Upper lobe of left lung (tissue), 6 donors: ENCODE results near the gene SETBP1. TPM values are rescaled to one million over a fixed set of nuclear protein-coding genes. Genes with fewer than 3 reads are reported as not detected.
A peak's percentile ranks its signal among the peaks of the same experiment; 100 is the strongest.

ENCODE experiments used
- ATAC-seq, 2 donors: fragments of 200-7000 bp; cut with Tn5 transposase; one replicate each; pipeline ENCODE4 v1.9.1; 2022; ENCODE audit warnings: mild to moderate bottlenecking in 2 of 2, moderate library complexity in 2 of 2; ENCODE audit not compliant: low FRiP score in 2 of 2
- DNase-seq, 2 donors: peaks; one replicate each; pipeline ENCODE4 v3.0.0-alpha.2; 2019 to 2020
- H3K27ac ChIP-seq, 4 donors: fragments of 200-600 bp; sonication (generic); one replicate each; pipeline ENCODE4 v1.5.1; 2016 to 2019
- H3K27me3 ChIP-seq, 4 donors: fragments of 200-600 bp; sonication (generic); one replicate each; pipeline ENCODE4 v1.5.1; 2017 to 2019
- H3K36me3 ChIP-seq, 4 donors: fragments of 200-600 bp; sonication (generic); one replicate each; pipeline ENCODE4 v1.5.1; 2016 to 2019
- H3K4me1 ChIP-seq, 4 donors: fragments of 200-600 bp; sonication (generic); one replicate each; pipeline ENCODE4 v1.5.1; 2018 to 2019
- H3K4me3 ChIP-seq, 4 donors: fragments of 200-600 bp; sonication (generic); one replicate each; pipeline ENCODE4 v1.5.1; 2017 to 2019; ENCODE audit warnings: mild to moderate bottlenecking in 2 of 4, moderate library complexity in 1 of 4
- H3K9me3 ChIP-seq, 4 donors: fragments of 200-600 bp; sonication (generic); one replicate each; pipeline ENCODE4 v1.5.1; 2018 to 2019
- EP300 ChIP-seq, 4 donors: sonication (generic); formaldehyde crosslinking; IDR thresholded peaks; one replicate each; pipeline ENCODE4 v1.5.1; 2017; ENCODE audit warnings: antibody characterized with exemption in 4 of 4, control low read depth in 2 of 4
- POLR2A ChIP-seq, 4 donors: fragments of 450-650 bp; IDR thresholded peaks; one replicate each; pipeline ENCODE4 v1.5.1; 2016 to 2017; ENCODE audit warnings: antibody characterized with exemption in 4 of 4, mild to moderate bottlenecking in 2 of 4
- POLR2AphosphoS5 ChIP-seq, 2 donors: sonication (generic); formaldehyde crosslinking; IDR thresholded peaks; one replicate each; pipeline ENCODE4 v1.5.1; 2017; ENCODE audit warnings: antibody characterized with exemption in 2 of 2
- WGBS, 2 donors: methylation state at CpG; one replicate each; pipeline ENCODE4 v1.1.5; 2017 to 2018; 5-methylcytosine and 5-hydroxymethylcytosine counted together
- total RNA-seq, 6 donors: library from RNA; depleted of rRNA in 4 of 6; stranded (reverse); fragments of >200 nt in 4 of 6; gene quantifications; one replicate each; pipeline versions ENCODE4 v1.1.0 to v1.2.1, GENCODE V29; 2016 to 2021
- TF ChIP-seq, protein P1 (sequence below), 6 experiments: fragments of 450-650 bp in 4 of 6; fragments of 200-600 bp in 2 of 6; sonication (generic) in 2 of 6; IDR thresholded peaks; one replicate each; pipeline ENCODE4 v1.5.1; 2016 to 2019; ENCODE audit warnings: antibody characterized with exemption in 6 of 6
- donor health status: DM: no; HTN: no; CAD: no; lungs with moderate emphysema.
- donor health status: DM: no; HTN: yes; CAD: no; lungs with severe emphysema.

SETBP1 gene
- total RNA-seq, 6 donors from 2014 or later, result 11.7 to 38.8 (median 16.6) TPM

DNA sequence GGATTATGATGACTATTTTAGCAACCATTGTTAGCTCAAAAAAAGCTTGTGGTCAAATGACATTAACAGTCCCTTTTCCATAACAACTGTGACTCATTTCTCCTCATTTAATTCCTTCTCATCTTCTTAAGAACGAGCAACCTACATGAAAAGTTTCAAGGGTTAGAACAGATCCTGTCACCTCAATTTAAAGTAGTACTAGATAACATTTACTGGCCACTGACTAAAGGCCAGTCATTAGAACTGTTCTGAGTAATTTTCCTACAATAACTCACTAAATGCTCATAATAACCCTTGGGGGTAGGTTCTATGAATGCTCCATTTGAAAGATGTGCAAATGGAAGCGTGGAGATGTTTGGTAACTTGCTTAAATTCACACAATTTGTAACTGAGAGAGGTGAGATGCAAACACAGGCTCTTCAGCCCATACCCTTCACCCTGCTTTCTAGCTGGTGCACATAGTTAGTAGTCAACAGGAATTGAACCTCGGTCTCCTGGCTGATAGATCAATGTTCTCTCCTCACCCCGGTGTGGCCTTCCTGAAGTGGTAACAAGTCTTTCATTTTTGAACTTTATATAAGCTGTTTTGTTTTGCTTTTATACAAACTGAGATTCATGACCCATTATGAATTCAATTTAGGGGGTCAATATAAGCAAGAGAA, 212.5 kb downstream of the SETBP1 start:
- no peak for TF ChIP-seq EP300 (IDR thresholded peaks at IDR 0.05)
- TF ChIP-seq, protein P1, sequence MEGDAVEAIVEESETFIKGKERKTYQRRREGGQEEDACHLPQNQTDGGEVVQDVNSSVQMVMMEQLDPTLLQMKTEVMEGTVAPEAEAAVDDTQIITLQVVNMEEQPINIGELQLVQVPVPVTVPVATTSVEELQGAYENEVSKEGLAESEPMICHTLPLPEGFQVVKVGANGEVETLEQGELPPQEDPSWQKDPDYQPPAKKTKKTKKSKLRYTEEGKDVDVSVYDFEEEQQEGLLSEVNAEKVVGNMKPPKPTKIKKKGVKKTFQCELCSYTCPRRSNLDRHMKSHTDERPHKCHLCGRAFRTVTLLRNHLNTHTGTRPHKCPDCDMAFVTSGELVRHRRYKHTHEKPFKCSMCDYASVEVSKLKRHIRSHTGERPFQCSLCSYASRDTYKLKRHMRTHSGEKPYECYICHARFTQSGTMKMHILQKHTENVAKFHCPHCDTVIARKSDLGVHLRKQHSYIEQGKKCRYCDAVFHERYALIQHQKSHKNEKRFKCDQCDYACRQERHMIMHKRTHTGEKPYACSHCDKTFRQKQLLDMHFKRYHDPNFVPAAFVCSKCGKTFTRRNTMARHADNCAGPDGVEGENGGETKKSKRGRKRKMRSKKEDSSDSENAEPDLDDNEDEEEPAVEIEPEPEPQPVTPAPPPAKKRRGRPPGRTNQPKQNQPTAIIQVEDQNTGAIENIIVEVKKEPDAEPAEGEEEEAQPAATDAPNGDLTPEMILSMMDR (IDR thresholded peaks at IDR 0.05), result no peak
- TF ChIP-seq POLR2AphosphoS5 (IDR thresholded peaks at IDR 0.05), result no peak
- TF ChIP-seq POLR2A (IDR thresholded peaks at IDR 0.05), result no peak
- 75 to 87% methylated on average over 4 of the region's 4 CpGs for WGBS, 2 donors
- H3K4me3 ChIP-seq, result no peak overlapping the region
- ATAC-seq, result no peak
- peaks cover 0 to 3% (median 0%) of the 10 kb centered on the region in 4 donors for H3K4me1 ChIP-seq
- H3K27ac ChIP-seq, result no peak overlapping the region
- no peaks in the 10 kb centered on the region for H3K9me3 ChIP-seq
- H3K27me3 ChIP-seq, result no peaks in the 10 kb centered on the region
- DNase-seq, result no peak
- H3K36me3 ChIP-seq, result no peaks in the 10 kb centered on the region

DNA sequence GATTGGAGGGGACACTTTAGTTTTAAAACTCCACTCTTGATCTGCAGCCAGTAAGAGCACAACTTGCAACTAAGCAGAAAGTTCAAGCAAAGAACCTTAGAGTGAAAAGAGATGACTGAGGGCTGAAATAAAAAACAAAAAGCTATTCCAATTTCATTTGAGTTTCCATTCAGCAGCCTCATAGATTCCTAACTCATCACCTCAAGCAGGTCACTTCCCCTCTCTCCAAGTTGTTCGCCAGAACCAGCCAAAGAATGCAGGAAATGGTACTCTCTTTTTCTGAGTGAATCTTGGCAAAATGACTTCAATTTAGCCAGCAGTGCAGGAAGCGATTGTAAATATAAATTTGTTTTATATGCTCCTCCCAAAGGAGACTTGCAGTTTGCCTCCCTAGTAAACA, 213.3 kb downstream of the SETBP1 start:
- Histone ChIP-seq H3K4me1 (peaks cover 0 to 6% (median 3%) of the 10 kb centered on the region in 4 donors), H3K36me3 (no peaks in the 10 kb centered on the region), H3K27me3 (no peaks in the 10 kb centered on the region), H3K4me3 (no peak overlapping the region), H3K9me3 (no peaks in the 10 kb centered on the region), H3K27ac (no peak overlapping the region)
- TF ChIP-seq POLR2A (IDR thresholded peaks at IDR 0.05) (no peak), POLR2AphosphoS5 (IDR thresholded peaks at IDR 0.05) (no peak), EP300 (IDR thresholded peaks at IDR 0.05) (no peak)
- TF ChIP-seq, protein P1 (IDR thresholded peaks at IDR 0.05), result no peak
- 56 to 58% methylated on average over 2 of the region's 2 CpGs for WGBS, 2 donors
- no peak for ATAC-seq
- no peak for DNase-seq

DNA sequence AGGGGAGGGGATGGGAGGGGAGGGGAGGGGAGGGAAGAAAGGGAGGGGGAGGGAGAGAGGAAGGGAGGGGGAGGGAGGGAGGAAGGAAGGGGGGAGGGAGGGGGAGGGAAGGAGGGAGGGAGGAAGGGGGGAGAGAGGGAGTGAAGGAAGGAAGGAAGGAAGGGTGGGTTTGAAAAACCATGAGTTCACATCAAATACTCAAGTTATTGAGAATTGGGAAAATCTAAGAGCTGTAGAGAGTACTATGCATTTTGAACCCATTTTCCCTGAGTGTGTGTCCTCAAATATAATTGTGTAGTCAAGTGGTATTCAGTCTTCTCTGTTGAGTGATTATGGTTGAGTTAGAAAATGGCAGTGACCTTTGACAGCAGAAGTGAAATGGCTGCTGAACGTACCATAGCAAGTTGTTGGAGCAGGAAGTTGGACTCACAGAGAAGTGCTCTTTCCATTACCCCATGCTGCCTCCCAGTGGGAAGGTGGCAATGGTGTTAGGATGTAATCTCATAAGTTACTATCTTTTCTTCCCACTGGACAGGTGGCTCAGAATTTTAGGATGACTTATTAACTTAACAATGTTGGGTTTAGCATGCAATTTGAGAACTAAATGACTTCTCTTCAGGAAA, 214.6 kb downstream of the SETBP1 start:
- ATAC-seq (peak in 1 of 2 donors; percentile 69), DNase-seq (peak in 1 of 2 donors; percentile 32)
- no peaks in the 10 kb centered on the region for H3K9me3 ChIP-seq
- WGBS, 2 donors, result 12 to 13% methylated on average over 1 of the region's 1 CpG
- TF ChIP-seq POLR2AphosphoS5 (IDR thresholded peaks at IDR 0.05) (no peak), POLR2A (IDR thresholded peaks at IDR 0.05) (no peak), EP300 (IDR thresholded peaks at IDR 0.05) (no peak)
- TF ChIP-seq, protein P1 (IDR thresholded peaks at IDR 0.05), result peak in 3 of 6 experiments; percentile 15 to 50 (median 40)
- peaks cover 0 to 6% (median 3%) of the 10 kb centered on the region in 4 donors for H3K4me1 ChIP-seq
- H3K27ac ChIP-seq, result no peak overlapping the region
- H3K36me3 ChIP-seq, result no peaks in the 10 kb centered on the region
- H3K27me3 ChIP-seq, result no peaks in the 10 kb centered on the region
- no peak overlapping the region for H3K4me3 ChIP-seq

DNA sequence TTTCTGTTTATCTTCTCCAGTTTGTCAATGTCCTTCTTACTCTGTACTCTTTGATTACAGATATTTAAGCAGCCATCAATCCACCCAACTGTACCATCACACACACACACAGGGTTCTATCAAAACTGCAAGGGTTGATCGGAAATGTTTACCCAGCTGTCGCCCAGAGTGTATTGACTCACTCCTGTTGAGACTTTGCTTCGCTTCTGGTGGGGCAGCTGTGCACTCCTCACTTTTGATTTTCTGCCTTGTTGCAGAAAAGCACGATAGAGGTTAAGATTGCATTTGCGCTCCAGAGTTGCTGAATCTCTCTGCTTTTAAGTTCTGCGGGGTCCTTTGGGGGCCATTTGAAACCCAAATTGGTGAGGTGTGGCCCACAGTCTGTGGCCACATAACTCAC, 216.2 kb downstream of the SETBP1 start:
- H3K9me3 ChIP-seq, result no peaks in the 10 kb centered on the region
- no peak for TF ChIP-seq POLR2A (IDR thresholded peaks at IDR 0.05)
- no peak for TF ChIP-seq POLR2AphosphoS5 (IDR thresholded peaks at IDR 0.05)
- no peak for TF ChIP-seq EP300 (IDR thresholded peaks at IDR 0.05)
- TF ChIP-seq, protein P1 (IDR thresholded peaks at IDR 0.05), result no peak
- ATAC-seq, result no peak
- H3K36me3 ChIP-seq, result no peaks in the 10 kb centered on the region
- 84 to 88% methylated on average over 6 of the region's 6 CpGs for WGBS, 2 donors
- no peak for DNase-seq
- peaks cover 0 to 6% (median 3%) of the 10 kb centered on the region in 4 donors for H3K4me1 ChIP-seq
- no peak overlapping the region for H3K4me3 ChIP-seq
- no peaks in the 10 kb centered on the region for H3K27me3 ChIP-seq
- no peak overlapping the region for H3K27ac ChIP-seq
